HL-60 (cell line): ENCODE data around the gene SHROOM4.

ENCODE experiments used
- CTCF ChIP-seq: IDR thresholded peaks from one replicate; pipeline ENCODE4 v1.5.1; 2011; ENCODE audit warnings: low read length, control low read depth, inconsistent platforms; ENCODE audit not compliant: insufficient read depth
- POLR2AphosphoS5 ChIP-seq: IDR thresholded peaks from 2 replicates; pipeline ENCODE4 v1.6.1; 2012; ENCODE audit warnings: low read depth
- REST ChIP-seq: IDR thresholded peaks from 2 replicates; pipeline ENCODE4 v1.6.1; 2012; ENCODE audit warnings: low read depth; ENCODE audit not compliant: insufficient replicate concordance

- TF ChIP-seq CTCF = no peak
- no peak for TF ChIP-seq POLR2AphosphoS5
- TF ChIP-seq REST = no peak
Observed at GRCh38 chrX:50858548-50858947, 44.6 kb upstream of the SHROOM4 start.
